HFF-Myc (cell line): Measurements from ENCODE around the gene ATP11B.

Experiments
- DNase-seq: peaks from one replicate; pipeline ENCODE4 v3.0.0-alpha.2; 2011; ENCODE audit warnings: low read depth; ENCODE audit errors: extremely low read depth
- H3K4me3 ChIP-seq: replicated peaks from 2 replicates; pipeline ENCODE4 v1.5.1; 2011; ENCODE audit warnings: low read depth, mild to moderate bottlenecking, control low read depth, low read length
- TF ChIP-seq, protein P1 (sequence below): IDR thresholded peaks from 2 replicates; pipeline ENCODE4 v1.5.1; 2012; ENCODE audit warnings: mild to moderate bottlenecking, low read depth, low read length, control low read depth; ENCODE audit errors: missing control alignments

ATP11B gene

DNA sequence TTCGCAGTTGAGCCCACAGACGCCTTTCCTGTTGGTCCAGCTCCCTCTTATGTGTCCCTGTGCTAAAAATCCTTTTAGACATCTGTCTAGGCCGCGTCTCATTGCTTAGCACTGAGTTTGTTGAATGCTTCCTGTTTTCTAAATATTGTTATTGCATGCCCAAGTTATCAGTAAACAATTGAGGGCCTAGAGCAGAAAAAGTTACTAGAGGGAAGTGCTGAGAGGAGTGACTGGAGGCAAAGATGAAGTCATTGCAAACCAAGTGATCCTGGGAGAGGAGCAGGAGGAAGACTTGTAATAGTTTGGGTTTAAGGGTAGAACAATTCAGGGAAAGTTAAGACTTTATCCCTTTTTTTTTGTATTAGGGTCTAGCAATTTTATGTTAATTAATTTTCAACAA, 98.9 kb downstream of the ATP11B start:
- TF ChIP-seq, protein P1, sequence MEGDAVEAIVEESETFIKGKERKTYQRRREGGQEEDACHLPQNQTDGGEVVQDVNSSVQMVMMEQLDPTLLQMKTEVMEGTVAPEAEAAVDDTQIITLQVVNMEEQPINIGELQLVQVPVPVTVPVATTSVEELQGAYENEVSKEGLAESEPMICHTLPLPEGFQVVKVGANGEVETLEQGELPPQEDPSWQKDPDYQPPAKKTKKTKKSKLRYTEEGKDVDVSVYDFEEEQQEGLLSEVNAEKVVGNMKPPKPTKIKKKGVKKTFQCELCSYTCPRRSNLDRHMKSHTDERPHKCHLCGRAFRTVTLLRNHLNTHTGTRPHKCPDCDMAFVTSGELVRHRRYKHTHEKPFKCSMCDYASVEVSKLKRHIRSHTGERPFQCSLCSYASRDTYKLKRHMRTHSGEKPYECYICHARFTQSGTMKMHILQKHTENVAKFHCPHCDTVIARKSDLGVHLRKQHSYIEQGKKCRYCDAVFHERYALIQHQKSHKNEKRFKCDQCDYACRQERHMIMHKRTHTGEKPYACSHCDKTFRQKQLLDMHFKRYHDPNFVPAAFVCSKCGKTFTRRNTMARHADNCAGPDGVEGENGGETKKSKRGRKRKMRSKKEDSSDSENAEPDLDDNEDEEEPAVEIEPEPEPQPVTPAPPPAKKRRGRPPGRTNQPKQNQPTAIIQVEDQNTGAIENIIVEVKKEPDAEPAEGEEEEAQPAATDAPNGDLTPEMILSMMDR, result no peak
- no peak for DNase-seq

DNA sequence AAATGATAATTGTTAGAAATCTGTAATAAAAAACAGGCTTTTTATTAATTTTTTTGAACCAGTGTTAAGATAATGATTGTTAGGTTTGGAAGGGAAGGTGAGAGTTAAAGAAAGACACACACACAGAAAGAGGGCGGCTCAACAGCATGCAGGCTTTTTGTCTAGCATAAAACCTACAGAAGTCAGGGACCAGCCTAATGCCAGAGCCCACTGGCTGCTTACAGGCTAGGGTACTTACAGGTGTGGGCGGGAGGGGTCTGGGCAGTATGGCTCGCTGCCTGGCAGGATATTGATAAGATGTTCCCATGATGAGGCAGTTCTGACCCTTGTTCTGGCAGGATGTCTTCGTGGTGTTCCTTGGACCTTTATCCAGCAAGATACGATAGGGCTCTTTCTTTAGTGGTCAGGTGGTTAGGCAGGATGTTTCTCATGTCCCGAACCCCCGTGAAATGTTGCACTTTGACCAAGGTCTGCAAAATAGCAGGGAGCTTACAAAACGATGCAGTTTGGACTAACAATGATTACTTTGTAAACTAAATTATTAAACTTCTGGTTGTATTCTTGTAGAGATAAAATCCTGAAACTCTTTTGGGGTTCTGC, 102.3 kb downstream of the ATP11B start:
- TF ChIP-seq, protein P1, result no peak
- DNase-seq, result no peak
- no peak overlapping the region for H3K4me3 ChIP-seq

More for the DNA sequence above, 98.9 kb downstream of the ATP11B start:
- H3K4me3 ChIP-seq, result no peak overlapping the region

DNA sequence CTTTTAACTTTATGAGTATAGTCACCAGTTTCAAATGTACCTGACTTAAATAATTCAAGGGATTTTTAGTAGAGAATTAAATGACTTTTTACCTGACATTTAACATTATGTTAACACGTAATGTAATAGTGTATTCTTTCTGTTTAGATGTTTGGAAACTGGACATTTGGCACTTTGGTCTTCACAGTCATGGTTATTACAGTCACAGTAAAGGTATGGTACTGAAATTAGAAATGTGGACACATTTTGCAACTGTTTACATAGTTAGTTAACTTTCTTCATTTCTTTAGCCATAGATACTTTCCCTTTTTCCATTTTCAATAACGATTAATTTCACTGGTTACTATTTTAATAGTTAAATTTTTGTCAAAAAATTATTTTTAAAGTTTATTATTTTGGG, 103.2 kb downstream of the ATP11B start:
- DNase-seq, result no peak
- H3K4me3 ChIP-seq, result no peak overlapping the region
- TF ChIP-seq, protein P1, result no peak

DNA sequence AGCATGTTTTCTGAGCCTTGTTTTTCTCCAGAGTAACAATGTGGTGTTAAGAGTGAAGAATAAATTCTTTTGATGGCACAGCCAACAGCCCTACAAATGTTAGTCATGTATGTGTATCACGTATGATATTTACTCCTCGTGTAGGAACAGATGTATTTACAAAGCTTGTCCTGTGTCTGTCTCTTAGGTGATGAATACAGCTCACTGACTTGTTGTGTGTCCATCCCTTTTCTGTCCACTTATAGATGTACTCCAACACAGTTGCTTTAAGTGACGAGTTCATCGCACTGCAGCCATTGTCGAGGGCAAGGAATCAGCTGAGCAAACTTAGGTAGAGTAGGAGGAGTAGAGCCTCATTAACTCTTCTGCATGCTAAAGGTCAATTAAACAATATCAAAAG, 108.9 kb downstream of the ATP11B start:
- TF ChIP-seq, protein P1, result no peak
- no peak overlapping the region for H3K4me3 ChIP-seq

DNA sequence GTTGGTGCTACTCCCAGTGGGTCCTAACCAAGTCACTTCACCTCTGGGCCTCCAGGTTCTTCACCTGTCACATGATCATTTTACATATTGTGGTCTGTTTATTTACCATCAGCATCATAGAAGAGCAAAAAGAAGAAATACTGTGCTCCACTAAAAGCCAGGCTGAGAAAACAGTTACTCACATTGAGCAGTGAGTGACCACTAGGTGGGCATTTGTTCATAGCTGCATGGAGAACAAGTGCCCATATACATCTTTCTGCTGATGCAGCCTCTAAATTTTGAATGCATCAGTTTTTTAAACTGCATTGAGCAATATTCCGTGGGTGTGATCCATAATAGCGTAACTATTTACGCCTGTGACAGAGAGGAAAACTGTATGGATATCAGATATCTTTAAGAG, 110.9 kb downstream of the ATP11B start:
- TF ChIP-seq, protein P1, result no peak
- no peak for DNase-seq
- no peak overlapping the region for H3K4me3 ChIP-seq

More for the DNA sequence above, 108.9 kb downstream of the ATP11B start:
- DNase-seq, result no peak

DNA sequence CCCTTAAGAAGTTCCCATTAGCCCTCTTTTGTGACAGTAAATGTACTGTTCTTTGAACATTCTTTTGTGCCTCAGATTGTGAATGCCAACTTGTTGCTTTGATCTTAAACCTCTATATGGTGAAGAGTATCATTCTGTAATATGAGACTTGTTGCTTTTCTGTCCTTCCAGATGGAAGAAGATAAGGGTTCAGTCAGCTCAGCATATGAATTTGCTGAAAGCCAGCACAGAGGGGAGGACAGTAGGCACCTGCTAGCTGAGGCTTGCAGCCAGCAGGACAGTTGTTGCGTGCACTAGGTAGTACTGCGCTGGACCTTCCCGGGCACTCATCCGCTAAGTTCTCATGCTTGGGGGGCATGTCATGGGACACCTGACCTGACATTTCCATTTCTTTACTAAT, 112.3 kb downstream of the ATP11B start:
- no peak overlapping the region for H3K4me3 ChIP-seq
- DNase-seq, result no peak
- TF ChIP-seq, protein P1, result no peak

DNA sequence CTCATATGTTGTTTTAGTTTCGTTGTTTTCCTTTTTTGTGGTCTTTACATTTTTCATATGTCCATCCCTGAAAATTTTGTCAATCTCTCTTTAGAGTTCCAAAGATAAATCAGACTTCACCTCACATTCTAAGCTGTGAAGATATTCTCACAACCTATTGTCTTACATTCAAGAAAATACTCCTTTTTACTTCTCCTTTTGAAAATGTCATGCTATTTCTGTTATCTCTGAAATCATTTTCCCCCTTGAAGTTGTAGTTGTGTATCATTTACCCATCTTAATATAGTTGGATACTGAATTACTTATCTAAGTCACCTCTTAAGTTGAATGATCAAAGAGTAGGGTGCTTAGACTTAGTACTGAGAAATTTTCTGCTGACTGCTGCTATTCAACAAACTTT, 112.7 kb downstream of the ATP11B start:
- TF ChIP-seq, protein P1, result no peak
- DNase-seq, result no peak
- H3K4me3 ChIP-seq, result no peak overlapping the region
